HPDE6-E6E7 (cell line): Measurements from ENCODE around the gene XRN1.
"Not testable (repeated sequence)": the region's sequence is repeated elsewhere in the genome, so short reads cannot be mapped to it uniquely, and the experiment has no call there.

Source experiments
- DNase-seq: peaks from one replicate; pipeline ENCODE4 v3.0.0; 2011; ENCODE audit warnings: missing footprints; ENCODE audit errors: extremely low spot score

XRN1 gene

GRCh38 chr3:142438096-142438495 is 9.7 kb downstream of the XRN1 start:
- DNase-seq = not testable (repeated sequence)

DNA sequence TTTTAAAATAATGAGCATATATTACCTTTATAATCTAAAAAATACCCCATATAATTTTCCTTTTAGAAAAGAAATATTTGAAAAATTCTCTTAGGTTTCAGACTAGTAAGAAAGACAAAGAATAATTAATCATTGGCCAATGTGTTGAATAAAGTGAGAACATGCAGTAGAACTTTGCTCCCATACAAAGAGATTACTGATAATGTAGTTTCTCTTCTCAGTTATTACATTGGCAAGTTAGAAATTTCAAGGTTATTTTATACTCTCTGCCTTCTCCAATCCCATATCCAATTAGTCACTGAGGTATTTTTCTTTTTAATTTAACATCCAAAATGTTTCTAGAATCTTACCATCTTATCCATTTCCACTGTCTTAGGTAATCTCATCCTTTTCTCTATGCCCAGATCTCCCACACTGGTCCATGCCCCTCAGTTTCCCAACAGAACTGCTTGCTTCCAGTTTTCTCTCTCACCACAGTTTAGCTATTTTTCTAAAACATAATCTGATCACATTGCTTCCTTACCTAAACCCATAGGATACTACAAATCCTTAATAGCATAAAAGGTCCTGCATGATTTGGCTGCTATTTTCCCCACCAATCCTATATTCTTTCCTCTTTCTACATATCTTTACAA is 10.8 kb downstream of the XRN1 start:
- no peak for DNase-seq

DNA sequence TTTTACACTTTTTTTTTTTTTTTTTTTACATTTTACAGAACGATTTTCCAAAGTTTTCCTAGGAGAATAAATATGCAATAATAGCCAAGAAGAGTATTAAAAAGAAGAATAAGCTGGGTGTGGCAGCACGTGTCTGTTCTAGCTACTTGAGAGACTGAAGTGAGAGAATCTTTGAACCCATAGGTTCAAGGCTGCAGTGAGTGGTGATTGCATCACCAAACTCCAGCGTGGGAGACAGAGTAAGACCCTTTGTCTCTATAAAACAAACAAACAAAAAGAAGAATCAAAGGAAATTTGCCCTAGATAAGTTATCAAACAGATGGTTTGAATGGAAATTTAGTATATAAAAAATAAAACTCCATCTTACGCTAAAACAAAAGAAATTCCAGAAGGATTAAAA is 13.3 kb downstream of the XRN1 start:
- no peak for DNase-seq

DNA sequence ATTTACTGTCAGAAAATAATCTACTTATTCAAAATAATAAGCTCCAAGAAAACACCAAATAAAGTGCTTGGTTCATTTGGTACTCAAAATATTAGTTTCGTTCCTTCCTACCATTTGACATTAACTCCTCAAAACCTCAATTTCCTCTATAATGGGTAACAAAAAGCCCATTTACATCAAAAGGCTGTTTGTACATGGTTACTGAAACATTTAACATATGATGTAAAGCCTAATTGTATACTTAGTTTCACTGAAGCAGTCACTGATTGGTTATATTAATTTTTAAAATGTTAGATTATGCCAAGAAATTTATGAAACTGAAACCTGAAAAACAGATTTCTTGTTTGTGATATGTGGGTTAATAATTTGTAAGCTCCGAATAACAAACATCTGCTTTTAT is 14.7 kb downstream of the XRN1 start:
- no peak for DNase-seq

DNA sequence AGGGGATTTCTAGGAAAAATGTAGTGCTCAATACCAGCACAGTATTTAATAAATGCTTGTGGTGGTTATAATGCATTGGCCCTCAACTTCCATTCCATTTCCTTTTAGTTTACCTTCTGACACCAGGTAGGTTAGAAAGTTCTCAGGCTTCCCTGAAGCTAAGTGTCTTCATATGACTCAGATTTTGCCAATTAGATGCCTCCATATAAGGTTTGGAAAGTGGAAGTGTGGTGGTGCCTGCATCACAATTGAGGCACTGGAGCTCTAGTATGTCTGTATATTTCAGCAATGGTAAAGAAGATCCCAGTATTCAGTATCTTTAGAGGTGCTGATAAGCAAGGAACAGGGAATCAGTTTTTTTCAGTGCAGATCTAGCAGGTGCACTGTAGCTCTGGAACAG is 18.3 kb downstream of the XRN1 start:
- DNase-seq = no peak

DNA sequence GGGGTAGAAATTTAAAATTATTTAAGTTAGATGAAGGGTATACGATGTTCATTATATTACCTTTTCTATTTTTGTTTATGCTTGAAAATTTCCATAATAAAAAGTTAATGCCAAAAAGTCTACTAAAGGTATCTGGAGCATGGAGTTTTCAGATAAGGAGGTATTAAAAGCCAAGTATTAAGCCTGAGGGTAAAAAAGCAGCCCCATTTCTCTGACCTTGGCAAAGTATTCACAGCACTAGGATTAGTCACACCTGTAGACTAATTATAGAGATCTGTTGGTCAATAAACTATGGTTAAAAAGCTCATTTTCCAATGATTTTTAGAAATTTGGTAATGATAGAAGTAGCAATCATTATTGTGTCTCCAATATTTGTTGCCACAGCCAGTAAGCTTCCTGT is 23.1 kb downstream of the XRN1 start:
- no peak for DNase-seq

- DNase-seq = no peak
Observed at GRCh38 chr3:142418926-142419592, 28.8 kb downstream of the XRN1 start.

- no peak for DNase-seq
Observed at GRCh38 chr3:142417302-142417701, 30.5 kb downstream of the XRN1 start.

DNA sequence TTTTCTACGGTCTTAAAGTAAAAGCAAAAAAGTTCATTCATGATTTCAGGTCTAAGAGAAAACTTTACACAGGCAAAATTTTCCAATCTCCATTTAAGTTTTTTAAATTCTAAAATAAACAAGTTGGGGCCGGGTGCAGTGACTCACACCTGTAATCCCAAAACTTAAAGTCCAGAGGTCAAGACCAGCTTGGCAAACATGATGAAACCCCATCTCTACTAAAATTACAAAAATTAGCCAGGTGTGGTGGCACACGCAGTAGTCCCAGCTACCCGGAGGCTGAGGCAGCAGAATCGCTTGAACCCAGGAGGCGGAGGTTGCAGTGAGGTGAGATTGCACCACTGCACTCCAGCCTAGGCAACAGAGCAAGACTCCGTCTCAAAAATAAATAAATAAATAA is 47.3 kb downstream of the XRN1 start:
- not testable (repeated sequence) for DNase-seq

- DNase-seq = no peak
Observed at GRCh38 chr3:142394921-142395622, 52.8 kb downstream of the XRN1 start.

GRCh38 chr3:142385078-142385477 is 62.8 kb downstream of the XRN1 start:
- DNase-seq = no peak

DNA sequence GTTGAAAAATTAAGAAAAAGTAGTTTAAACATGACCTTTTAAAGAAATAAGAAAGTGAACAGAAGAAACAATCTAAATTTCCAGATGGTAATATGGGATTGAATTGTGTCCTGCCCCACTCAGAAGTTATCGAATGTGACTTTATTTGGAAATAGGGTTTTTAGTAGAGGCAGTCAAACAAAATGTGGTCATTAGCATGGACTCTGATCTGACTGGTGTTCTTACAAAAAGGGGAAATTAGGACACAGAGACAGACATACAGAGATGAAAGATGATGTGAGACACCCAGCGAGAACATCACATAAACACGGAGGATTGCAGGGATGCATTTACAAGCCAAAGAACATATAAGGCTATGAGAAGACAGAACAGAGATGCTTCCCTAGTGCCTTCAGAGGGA is 73.2 kb downstream of the XRN1 start:
- DNase-seq = no peak

DNA sequence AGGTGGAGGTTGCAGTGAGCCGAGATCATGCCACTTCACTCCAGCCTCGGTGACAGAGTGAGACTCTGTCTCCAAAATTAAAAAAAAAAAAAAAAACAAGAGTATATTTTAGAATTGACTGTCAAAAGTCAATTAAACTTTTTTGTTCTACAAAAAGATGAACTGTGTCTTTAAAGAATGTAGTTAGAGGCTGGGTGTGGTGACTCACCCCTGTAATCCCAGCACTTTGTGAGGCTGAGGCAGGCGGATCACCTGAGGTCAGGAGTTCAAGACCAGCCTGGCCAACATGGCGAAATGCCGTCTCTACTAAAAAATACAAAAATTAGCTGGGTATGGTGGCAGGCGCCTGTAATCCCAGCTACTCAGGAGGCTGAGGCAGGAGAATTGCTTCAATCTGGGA is 78.3 kb downstream of the XRN1 start:
- DNase-seq = not testable (repeated sequence)

DNA sequence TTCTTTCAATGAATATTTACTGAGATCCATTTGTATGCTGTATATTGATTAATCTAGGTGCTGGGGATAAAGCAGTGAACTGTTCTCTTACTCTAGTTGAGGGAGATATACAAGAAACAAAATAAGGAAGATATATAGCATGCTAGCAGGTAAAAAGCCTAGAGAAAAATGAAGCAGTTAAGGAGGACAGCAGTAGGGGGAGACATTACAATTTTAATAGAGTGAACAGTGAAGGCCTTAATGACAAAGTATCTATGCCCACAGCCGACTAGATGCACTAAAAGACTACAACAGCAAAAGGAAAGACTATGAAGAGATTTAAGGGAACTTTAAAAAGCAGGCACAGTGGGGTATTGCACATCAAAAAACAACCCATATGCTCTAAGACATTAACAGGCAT is 81.4 kb downstream of the XRN1 start:
- no peak for DNase-seq

DNA sequence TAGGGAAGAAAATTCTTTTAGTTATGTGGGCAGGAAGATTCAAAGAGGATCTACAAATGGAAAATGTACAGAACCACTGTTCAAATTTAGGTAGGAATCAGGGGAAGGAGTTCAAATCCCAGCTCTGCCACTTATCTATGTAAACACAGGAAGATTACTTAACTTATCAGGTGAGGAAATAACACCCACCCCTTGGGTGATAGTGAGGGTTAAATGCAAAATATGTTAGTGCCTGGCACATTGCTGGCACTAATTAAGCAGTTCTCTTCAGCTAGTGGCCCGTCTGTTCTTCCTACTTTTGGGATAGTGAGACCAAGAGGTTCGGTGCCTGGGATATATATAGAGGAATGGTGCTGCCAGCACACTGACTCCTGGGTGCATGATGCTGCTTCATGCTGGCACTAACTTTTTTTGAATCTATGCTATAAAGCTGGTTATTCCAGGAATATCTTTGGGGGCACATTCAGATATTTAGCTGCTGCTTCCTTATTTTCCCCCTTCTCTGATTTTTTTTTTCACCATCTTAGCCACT is 83.8 kb downstream of the XRN1 start:
- DNase-seq = no peak

GRCh38 chr3:142363433-142363832 is 84.4 kb downstream of the XRN1 start:
- DNase-seq = not testable (repeated sequence)

- no peak for DNase-seq
Observed at GRCh38 chr3:142359367-142359766, 88.5 kb downstream of the XRN1 start.

DNA sequence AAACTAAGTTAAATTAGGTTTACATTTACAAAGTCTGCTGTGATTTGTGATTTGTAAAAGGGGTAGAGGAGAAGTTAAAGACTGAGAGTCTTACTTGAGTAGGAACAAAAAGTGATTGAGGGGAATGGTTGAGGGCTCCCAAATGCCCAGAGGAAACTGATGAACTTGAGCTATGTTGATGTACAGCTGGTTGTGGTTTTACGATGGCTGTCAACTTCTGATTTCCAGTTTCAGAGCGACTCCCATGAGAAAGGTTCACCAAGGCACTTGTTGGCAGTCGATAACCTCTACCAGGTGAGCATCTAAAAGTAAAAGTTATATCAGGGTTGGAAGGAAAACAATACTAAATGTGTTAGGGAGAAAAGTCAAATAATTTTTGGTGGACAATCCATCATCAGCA is 91.0 kb downstream of the XRN1 start:
- no peak for DNase-seq

DNA sequence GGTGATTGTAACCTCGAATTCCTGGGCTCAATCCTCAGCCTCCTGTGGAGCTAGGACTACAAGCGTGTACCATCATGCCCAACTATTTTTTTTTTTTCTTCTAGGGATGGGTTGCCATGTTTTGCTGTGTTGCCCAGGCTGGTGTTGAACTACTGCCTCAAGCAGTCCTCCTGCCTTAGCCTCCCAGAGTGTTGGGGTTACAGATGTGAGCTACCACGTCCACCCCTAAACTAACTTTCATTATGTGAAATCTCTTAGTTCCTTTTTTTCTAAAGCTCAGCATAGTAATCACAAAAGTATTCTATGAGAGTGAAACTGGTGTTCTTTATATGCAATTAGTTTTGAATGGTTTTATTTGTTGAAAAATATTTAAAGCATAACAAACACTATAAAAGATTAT is 92.1 kb downstream of the XRN1 start:
- no peak for DNase-seq

GRCh38 chr3:142354076-142354475 is 93.8 kb downstream of the XRN1 start:
- no peak for DNase-seq

- no peak for DNase-seq
Observed at GRCh38 chr3:142353571-142353970, 94.3 kb downstream of the XRN1 start.

- not testable (repeated sequence) for DNase-seq
Observed at GRCh38 chr3:142352698-142353097, 95.1 kb downstream of the XRN1 start.

GRCh38 chr3:142348460-142348859 is 99.4 kb downstream of the XRN1 start:
- peak; percentile 16 for DNase-seq
